Ovary (tissue), 3 donors: ENCODE results near the gene CHD6.

ENCODE experiments used
- EP300 ChIP-seq: sonication (generic); formaldehyde crosslinking; IDR thresholded peaks from one replicate; pipeline ENCODE4 v1.6.1; 2017; ENCODE audit warnings: antibody characterized with exemption
- POLR2A ChIP-seq: fragments of 450-650 bp; IDR thresholded peaks from one replicate; pipeline ENCODE4 v1.6.1; 2017; ENCODE audit warnings: antibody characterized with exemption, mild to moderate bottlenecking, moderate library complexity
- TF ChIP-seq, protein P1 (sequence below), 3 donors: fragments of 450-650 bp in 2 of 3; fragments of 200-600 bp in 1 of 3; IDR thresholded peaks; one replicate each; pipeline versions ENCODE4 v1.5.1 to v1.8.0; 2016 to 2022; ENCODE audit warnings: antibody characterized with exemption in 3 of 3, mild to moderate bottlenecking in 1 of 3
- donor health status: DM: no; HTN: no; CAD: no.

DNA sequence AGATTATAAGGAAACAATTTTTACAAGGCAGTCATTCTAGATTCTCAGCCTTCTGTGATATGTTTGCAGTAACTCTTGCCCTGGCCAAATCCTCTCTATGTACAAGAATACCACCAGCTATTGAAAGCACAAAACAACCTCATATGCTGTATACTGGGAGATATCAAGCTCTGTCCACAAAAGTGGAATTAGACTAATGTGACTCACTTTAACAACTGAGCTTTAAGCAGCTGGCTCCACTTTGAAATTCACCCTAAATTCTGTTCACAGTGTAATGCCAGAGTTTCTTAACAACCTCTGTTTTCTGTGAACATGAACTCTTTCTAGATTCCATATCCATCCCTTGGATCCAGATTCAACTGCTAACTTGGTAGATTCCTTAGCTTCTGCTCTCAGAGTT lies 47.6 kb downstream of the CHD6 start:
- TF ChIP-seq POLR2A (no peak), EP300 (no peak)
- TF ChIP-seq, protein P1, sequence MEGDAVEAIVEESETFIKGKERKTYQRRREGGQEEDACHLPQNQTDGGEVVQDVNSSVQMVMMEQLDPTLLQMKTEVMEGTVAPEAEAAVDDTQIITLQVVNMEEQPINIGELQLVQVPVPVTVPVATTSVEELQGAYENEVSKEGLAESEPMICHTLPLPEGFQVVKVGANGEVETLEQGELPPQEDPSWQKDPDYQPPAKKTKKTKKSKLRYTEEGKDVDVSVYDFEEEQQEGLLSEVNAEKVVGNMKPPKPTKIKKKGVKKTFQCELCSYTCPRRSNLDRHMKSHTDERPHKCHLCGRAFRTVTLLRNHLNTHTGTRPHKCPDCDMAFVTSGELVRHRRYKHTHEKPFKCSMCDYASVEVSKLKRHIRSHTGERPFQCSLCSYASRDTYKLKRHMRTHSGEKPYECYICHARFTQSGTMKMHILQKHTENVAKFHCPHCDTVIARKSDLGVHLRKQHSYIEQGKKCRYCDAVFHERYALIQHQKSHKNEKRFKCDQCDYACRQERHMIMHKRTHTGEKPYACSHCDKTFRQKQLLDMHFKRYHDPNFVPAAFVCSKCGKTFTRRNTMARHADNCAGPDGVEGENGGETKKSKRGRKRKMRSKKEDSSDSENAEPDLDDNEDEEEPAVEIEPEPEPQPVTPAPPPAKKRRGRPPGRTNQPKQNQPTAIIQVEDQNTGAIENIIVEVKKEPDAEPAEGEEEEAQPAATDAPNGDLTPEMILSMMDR (IDR thresholded peaks at IDR 0.05): no peak
